Stimulated activated CD4-positive, alpha-beta T cell treated with anti-CD3 and anti-CD28 coated beads, Interleukin-12 subunit alpha, Interleukin-12 subunit beta, amount 100 ng/mL, for 24 hours (primary cell): ENCODE measurements around the gene PLK2.

Experiments used
- DNase-seq, 2 experiments: peaks; one replicate each; pipeline ENCODE4 v3.0.0-alpha.2; 2020; ENCODE audit warnings: low read depth in 2 of 2

Gene PLK2

GRCh38 chr5:58450018-58450417, 9.9 kb downstream of the PLK2 start:
- no peak for DNase-seq

- no peak for DNase-seq
These were observed 12.7 kb downstream of the PLK2 start for GRCh38 chr5:58447226-58447625.

- no peak for DNase-seq
These were observed 13.9 kb downstream of the PLK2 start for GRCh38 chr5:58446024-58446423.

- no peak for DNase-seq
These were observed 15.1 kb downstream of the PLK2 start for GRCh38 chr5:58444805-58445204.

GRCh38 chr5:58440901-58441460, 18.9 kb downstream of the PLK2 start:
- no peak for DNase-seq

DNA sequence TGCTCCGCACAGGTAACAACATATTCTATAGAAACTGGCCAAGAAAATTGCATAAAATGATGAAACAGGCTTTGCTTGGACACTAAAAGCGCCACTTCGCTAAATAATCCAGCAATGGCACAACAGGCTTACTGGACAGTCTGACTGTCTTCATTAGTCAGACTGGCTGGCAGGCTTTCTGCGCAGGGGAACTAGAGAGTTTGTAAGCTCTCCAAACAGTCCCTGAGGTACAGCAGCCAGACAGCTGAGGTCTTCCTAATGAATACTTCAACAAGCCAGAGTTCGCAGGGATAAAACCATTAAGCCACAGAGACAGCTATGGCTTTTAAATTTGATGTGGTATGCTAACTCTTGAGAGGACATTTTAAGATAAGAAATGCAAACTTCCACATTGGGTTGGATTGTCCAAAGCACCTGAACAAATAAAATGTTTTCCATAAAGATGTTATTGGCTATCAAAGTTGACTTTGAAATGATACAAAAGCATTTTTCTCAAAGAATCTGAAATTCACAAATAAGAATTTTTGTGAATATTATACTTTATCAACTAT, 20.7 kb downstream of the PLK2 start:
- DNase-seq = no peak

GRCh38 chr5:58437661-58438060, 22.2 kb downstream of the PLK2 start:
- no peak for DNase-seq

- no peak for DNase-seq
These were observed 28.1 kb downstream of the PLK2 start for GRCh38 chr5:58431832-58432231.

GRCh38 chr5:58412932-58413331, 47.0 kb downstream of the PLK2 start:
- DNase-seq = no peak

GRCh38 chr5:58412081-58412480, 47.8 kb downstream of the PLK2 start:
- DNase-seq = no peak

GRCh38 chr5:58411372-58411771, 48.5 kb downstream of the PLK2 start:
- DNase-seq = no peak

GRCh38 chr5:58410441-58410840, 49.4 kb downstream of the PLK2 start:
- DNase-seq = no peak

DNA sequence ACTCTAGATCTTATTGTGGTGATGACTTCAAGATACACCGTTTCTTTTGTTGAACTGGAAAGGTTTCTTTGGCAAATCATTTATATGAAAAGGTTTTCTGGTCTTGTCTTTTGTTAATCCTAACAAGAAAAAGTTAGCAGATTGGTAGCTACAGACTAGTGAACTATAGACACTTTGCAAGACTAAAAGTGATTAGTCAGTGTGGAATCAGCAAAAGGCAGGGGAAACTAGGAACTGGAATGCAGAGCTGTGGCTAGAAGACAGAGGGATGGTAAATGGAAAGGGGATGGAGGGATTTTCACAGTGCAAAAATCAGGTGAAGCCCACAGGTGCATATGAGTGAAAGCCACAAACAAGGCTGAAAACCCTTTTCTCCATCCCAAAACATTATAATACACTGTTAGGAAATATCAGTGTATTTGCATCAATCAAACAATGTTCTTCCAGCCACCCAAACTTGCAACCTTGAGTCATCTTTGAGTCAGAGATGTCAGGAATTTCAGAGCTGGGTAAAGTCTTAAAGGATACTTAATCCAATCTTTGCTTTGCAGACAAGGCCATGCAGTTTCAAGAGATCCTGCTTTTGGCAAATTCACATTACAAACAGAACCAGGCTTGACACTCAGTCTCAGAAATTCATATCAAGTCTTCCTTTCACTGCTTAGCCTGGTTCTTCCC, 52.7 kb downstream of the PLK2 start:
- no peak for DNase-seq

GRCh38 chr5:58406394-58406793, 53.5 kb downstream of the PLK2 start:
- DNase-seq = no peak

DNA sequence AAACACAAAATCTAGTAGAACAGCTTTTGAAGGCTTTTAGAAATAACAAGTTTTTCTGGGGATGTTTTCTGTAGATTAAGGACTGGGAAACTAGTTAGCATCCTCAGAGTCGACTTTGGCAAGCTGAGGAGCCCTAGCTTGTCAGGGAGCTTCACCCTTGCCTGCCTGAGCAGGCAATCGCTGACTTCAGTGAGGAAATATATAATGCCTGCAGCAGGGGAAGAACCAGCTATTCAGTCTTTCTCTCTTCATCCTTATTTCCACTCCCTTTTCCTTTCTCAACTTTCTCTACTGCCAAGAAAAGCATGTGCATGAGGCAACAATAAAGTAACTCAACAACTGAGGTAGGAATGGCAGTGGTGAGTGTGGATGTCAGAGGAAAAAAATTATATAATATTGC, 54.7 kb downstream of the PLK2 start:
- no peak for DNase-seq

GRCh38 chr5:58404734-58405133, 55.2 kb downstream of the PLK2 start:
- DNase-seq = no peak
